ENCODE data around the gene DGKB. TPM values are rescaled to one million over a fixed set of nuclear protein-coding genes. Genes with fewer than 3 reads are reported as not detected.

The DGKB gene
- total RNA-seq, 2 donors from 2014 or later, result not detected

- H3K27ac Mint-ChIP-seq, result no peak overlapping the region
- H3K36me3 Mint-ChIP-seq (ENCODE audit: low read depth), result no peaks in the 10 kb centered on the region
- ATAC-seq (replicated peaks), result no peak
- no peaks in the 10 kb centered on the region for H3K4me1 Mint-ChIP-seq
- no peak overlapping the region for H3K4me3 Mint-ChIP-seq
- H3K9me3 Mint-ChIP-seq, result peaks cover 4% of the 10 kb centered on the region
- no peaks in the 10 kb centered on the region for H3K27me3 Mint-ChIP-seq
These were observed 11.3 kb downstream of the DGKB start for GRCh38 chr7:14891289-14891688.

- Mint-ChIP-seq H3K4me1 (no peaks in the 10 kb centered on the region), H3K36me3 (ENCODE audit: low read depth) (no peaks in the 10 kb centered on the region), H3K4me3 (no peak overlapping the region), H3K27ac (no peak overlapping the region), H3K27me3 (no peaks in the 10 kb centered on the region), H3K9me3 (peaks cover 4% of the 10 kb centered on the region)
- ATAC-seq (replicated peaks), result no peak
These were observed 13.6 kb downstream of the DGKB start for GRCh38 chr7:14888962-14889361.

GRCh38 chr7:14886533-14886932 is 16.0 kb downstream of the DGKB start:
- H3K4me1 Mint-ChIP-seq, result no peaks in the 10 kb centered on the region
- H3K4me3 Mint-ChIP-seq, result no peak overlapping the region
- no peaks in the 10 kb centered on the region for H3K36me3 Mint-ChIP-seq (ENCODE audit: low read depth)
- H3K27me3 Mint-ChIP-seq, result no peaks in the 10 kb centered on the region
- peaks cover 4% of the 10 kb centered on the region for H3K9me3 Mint-ChIP-seq
- ATAC-seq (replicated peaks), result no peak
- H3K27ac Mint-ChIP-seq, result no peak overlapping the region

GRCh38 chr7:14875941-14876587 is 26.5 kb downstream of the DGKB start:
- no peak for ATAC-seq (replicated peaks)
- H3K27ac Mint-ChIP-seq, result no peak overlapping the region
- H3K9me3 Mint-ChIP-seq, result no peaks in the 10 kb centered on the region
- no peaks in the 10 kb centered on the region for H3K4me1 Mint-ChIP-seq
- no peaks in the 10 kb centered on the region for H3K27me3 Mint-ChIP-seq
- no peak overlapping the region for H3K4me3 Mint-ChIP-seq
- H3K36me3 Mint-ChIP-seq (ENCODE audit: low read depth), result no peaks in the 10 kb centered on the region

- ATAC-seq (replicated peaks), result no peak
- H3K36me3 Mint-ChIP-seq (ENCODE audit: low read depth), result no peaks in the 10 kb centered on the region
These were observed 30.7 kb downstream of the DGKB start for GRCh38 chr7:14871880-14872279.

GRCh38 chr7:14870394-14870793 is 32.2 kb downstream of the DGKB start:
- H3K27ac Mint-ChIP-seq, result no peak overlapping the region
- H3K36me3 Mint-ChIP-seq (ENCODE audit: low read depth), result no peaks in the 10 kb centered on the region
- no peaks in the 10 kb centered on the region for H3K4me1 Mint-ChIP-seq
- no peak overlapping the region for H3K4me3 Mint-ChIP-seq
- ATAC-seq (replicated peaks), result no peak
- peaks cover 7% of the 10 kb centered on the region for H3K9me3 Mint-ChIP-seq
- H3K27me3 Mint-ChIP-seq, result no peaks in the 10 kb centered on the region

More at GRCh38 chr7:14871880-14872279, 30.7 kb downstream of the DGKB start:
- Mint-ChIP-seq H3K9me3 (peaks cover 3% of the 10 kb centered on the region), H3K27ac (no peak overlapping the region), H3K27me3 (no peaks in the 10 kb centered on the region), H3K4me1 (no peaks in the 10 kb centered on the region), H3K4me3 (no peak overlapping the region)

- ATAC-seq (replicated peaks), result no peak
- Mint-ChIP-seq H3K9me3 (peaks cover 13% of the 10 kb centered on the region), H3K27me3 (no peaks in the 10 kb centered on the region), H3K27ac (no peak overlapping the region), H3K4me3 (no peak overlapping the region), H3K36me3 (ENCODE audit: low read depth) (no peaks in the 10 kb centered on the region), H3K4me1 (no peaks in the 10 kb centered on the region)
These were observed 33.6 kb downstream of the DGKB start for GRCh38 chr7:14868937-14869336.

- H3K4me3 Mint-ChIP-seq, result no peak overlapping the region
- no peaks in the 10 kb centered on the region for H3K27me3 Mint-ChIP-seq
- H3K27ac Mint-ChIP-seq, result no peak overlapping the region
- H3K36me3 Mint-ChIP-seq (ENCODE audit: low read depth), result no peaks in the 10 kb centered on the region
- H3K9me3 Mint-ChIP-seq, result peaks cover 10% of the 10 kb centered on the region
- ATAC-seq (replicated peaks), result no peak
- H3K4me1 Mint-ChIP-seq, result no peaks in the 10 kb centered on the region
These were observed 41.1 kb downstream of the DGKB start for GRCh38 chr7:14861456-14861855.

GRCh38 chr7:14859267-14859666 is 43.3 kb downstream of the DGKB start:
- Mint-ChIP-seq H3K9me3 (no peaks in the 10 kb centered on the region), H3K4me1 (no peaks in the 10 kb centered on the region), H3K27me3 (no peaks in the 10 kb centered on the region), H3K36me3 (ENCODE audit: low read depth) (no peaks in the 10 kb centered on the region), H3K4me3 (no peak overlapping the region), H3K27ac (no peak overlapping the region)
- no peak for ATAC-seq (replicated peaks)

GRCh38 chr7:14858866-14859265 is 43.7 kb downstream of the DGKB start:
- Mint-ChIP-seq H3K27me3 (no peaks in the 10 kb centered on the region), H3K4me3 (no peak overlapping the region)
- ATAC-seq (replicated peaks), result no peak

GRCh38 chr7:14858410-14858809 is 44.1 kb downstream of the DGKB start:
- Mint-ChIP-seq H3K27me3 (no peaks in the 10 kb centered on the region), H3K4me1 (no peaks in the 10 kb centered on the region), H3K36me3 (ENCODE audit: low read depth) (no peaks in the 10 kb centered on the region), H3K4me3 (no peak overlapping the region), H3K9me3 (no peaks in the 10 kb centered on the region), H3K27ac (no peak overlapping the region)
- no peak for ATAC-seq (replicated peaks)

More at GRCh38 chr7:14858866-14859265, 43.7 kb downstream of the DGKB start:
- Mint-ChIP-seq H3K27ac (no peak overlapping the region), H3K4me1 (no peaks in the 10 kb centered on the region), H3K9me3 (no peaks in the 10 kb centered on the region), H3K36me3 (ENCODE audit: low read depth) (no peaks in the 10 kb centered on the region)

GRCh38 chr7:14855033-14855794 is 47.3 kb downstream of the DGKB start:
- Mint-ChIP-seq H3K9me3 (no peaks in the 10 kb centered on the region), H3K27me3 (no peaks in the 10 kb centered on the region), H3K36me3 (ENCODE audit: low read depth) (no peaks in the 10 kb centered on the region), H3K4me3 (no peak overlapping the region), H3K27ac (no peak overlapping the region), H3K4me1 (no peaks in the 10 kb centered on the region)
- no peak for ATAC-seq (replicated peaks)

- H3K27ac Mint-ChIP-seq, result no peak overlapping the region
- no peak overlapping the region for H3K4me3 Mint-ChIP-seq
- no peaks in the 10 kb centered on the region for H3K27me3 Mint-ChIP-seq
- H3K36me3 Mint-ChIP-seq (ENCODE audit: low read depth), result no peaks in the 10 kb centered on the region
- ATAC-seq (replicated peaks), result no peak
- no peaks in the 10 kb centered on the region for H3K4me1 Mint-ChIP-seq
- H3K9me3 Mint-ChIP-seq, result no peaks in the 10 kb centered on the region
These were observed 48.1 kb downstream of the DGKB start for GRCh38 chr7:14854471-14854870.

GRCh38 chr7:14851610-14852009 is 50.9 kb downstream of the DGKB start:
- Mint-ChIP-seq H3K4me3 (no peak overlapping the region), H3K27me3 (no peaks in the 10 kb centered on the region), H3K27ac (no peak overlapping the region), H3K36me3 (ENCODE audit: low read depth) (no peaks in the 10 kb centered on the region), H3K4me1 (no peaks in the 10 kb centered on the region), H3K9me3 (peaks cover 4% of the 10 kb centered on the region)
- ATAC-seq (replicated peaks), result no peak

- Mint-ChIP-seq H3K36me3 (ENCODE audit: low read depth) (no peaks in the 10 kb centered on the region), H3K4me1 (no peaks in the 10 kb centered on the region), H3K4me3 (no peak overlapping the region), H3K9me3 (peaks cover 4% of the 10 kb centered on the region), H3K27me3 (no peaks in the 10 kb centered on the region), H3K27ac (no peak overlapping the region)
- ATAC-seq (replicated peaks), result no peak
These were observed 52.5 kb downstream of the DGKB start for GRCh38 chr7:14850039-14850438.
